Measurements from ENCODE around the gene GLYR1.

GLYR1 gene

GRCh38 chr16:4864728-4865127 is 17.6 kb upstream of the GLYR1 start:
- peaks cover 67% of the 10 kb centered on the region for H3K36me3 ChIP-seq (ENCODE audit: control insufficient read depth, insufficient read depth, low read length)
- H3K27me3 ChIP-seq (ENCODE audit: control insufficient read depth, insufficient read depth, low read length): no peaks in the 10 kb centered on the region
- H3K9ac ChIP-seq (ENCODE audit: low read length): no peak overlapping the region
- no peak overlapping the region for H3K4me3 ChIP-seq (ENCODE audit: low read depth, low read length)
- no peaks in the 10 kb centered on the region for H3K4me1 ChIP-seq (ENCODE audit: control insufficient read depth, insufficient read depth, low read length)
- no peaks in the 10 kb centered on the region for H3K9me3 ChIP-seq (ENCODE audit: control insufficient read depth, insufficient read depth, low read depth, low read length)
- no peak overlapping the region for H3K27ac ChIP-seq (ENCODE audit: low read depth, low read length)

DNA sequence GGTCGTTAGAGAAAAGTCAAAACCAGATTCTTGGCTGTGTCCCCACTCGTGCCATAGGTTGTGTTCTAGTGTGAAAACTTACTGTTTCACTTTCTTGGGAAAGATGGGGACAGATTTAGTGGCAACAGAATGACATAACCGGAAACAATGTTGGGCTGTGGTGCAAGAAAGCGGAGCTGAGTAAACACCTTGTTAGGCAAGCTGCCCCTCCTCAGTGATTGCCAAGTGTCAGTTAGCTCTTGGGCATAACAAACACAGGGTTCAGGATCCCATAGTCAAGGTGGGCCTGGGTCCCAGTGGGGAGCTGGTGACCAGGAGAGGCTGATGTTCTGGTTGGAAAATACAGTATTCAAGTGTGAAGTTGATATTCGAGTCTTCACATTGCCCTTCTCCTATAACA is 15.6 kb upstream of the GLYR1 start:
- peaks cover 67% of the 10 kb centered on the region for H3K36me3 ChIP-seq (ENCODE audit: control insufficient read depth, insufficient read depth, low read length)
- no peaks in the 10 kb centered on the region for H3K27me3 ChIP-seq (ENCODE audit: control insufficient read depth, insufficient read depth, low read length)
- no peaks in the 10 kb centered on the region for H3K4me1 ChIP-seq (ENCODE audit: control insufficient read depth, insufficient read depth, low read length)
- H3K9me3 ChIP-seq (ENCODE audit: control insufficient read depth, insufficient read depth, low read depth, low read length): no peaks in the 10 kb centered on the region
- H3K4me3 ChIP-seq (ENCODE audit: low read depth, low read length): no peak overlapping the region
- H3K9ac ChIP-seq (ENCODE audit: low read length): no peak overlapping the region
- H3K27ac ChIP-seq (ENCODE audit: low read depth, low read length): no peak overlapping the region

DNA sequence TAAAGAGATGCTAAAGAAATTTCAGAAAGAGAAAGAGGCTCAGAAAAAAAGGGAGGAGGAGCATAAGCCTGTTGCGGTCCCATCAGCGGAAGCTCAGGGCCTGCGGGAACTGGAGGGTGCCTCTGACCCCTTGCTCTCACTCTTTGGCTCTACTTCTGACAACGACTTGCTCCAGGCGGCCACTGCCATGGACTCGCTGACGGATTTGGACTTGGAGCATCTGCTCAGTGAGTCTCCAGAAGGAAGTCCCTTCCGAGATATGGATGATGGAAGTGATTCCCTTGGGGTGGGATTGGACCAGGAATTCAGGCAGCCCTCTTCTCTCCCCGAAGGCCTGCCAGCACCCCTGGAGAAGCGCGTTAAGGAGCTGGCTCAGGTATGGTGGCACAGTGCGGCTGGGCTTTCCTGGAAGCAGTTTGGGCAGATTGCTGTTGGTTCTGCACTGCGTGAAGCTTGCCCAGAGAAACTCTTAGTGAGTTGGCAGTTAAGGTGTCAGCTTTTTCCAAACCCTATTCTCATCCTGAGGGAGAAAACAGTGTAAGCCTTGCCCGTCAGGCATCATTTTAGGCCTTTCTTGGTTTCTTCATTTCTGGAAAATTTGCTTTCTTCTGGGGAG is 13.7 kb upstream of the GLYR1 start:
- no peaks in the 10 kb centered on the region for H3K27me3 ChIP-seq (ENCODE audit: control insufficient read depth, insufficient read depth, low read length)
- H3K9ac ChIP-seq (ENCODE audit: low read length): no peak overlapping the region
- H3K36me3 ChIP-seq (ENCODE audit: control insufficient read depth, insufficient read depth, low read length): peaks cover 79% of the 10 kb centered on the region
- H3K9me3 ChIP-seq (ENCODE audit: control insufficient read depth, insufficient read depth, low read depth, low read length): no peaks in the 10 kb centered on the region
- no peak overlapping the region for H3K4me3 ChIP-seq (ENCODE audit: low read depth, low read length)
- no peak overlapping the region for H3K27ac ChIP-seq (ENCODE audit: low read depth, low read length)
- H3K4me1 ChIP-seq (ENCODE audit: control insufficient read depth, insufficient read depth, low read length): no peaks in the 10 kb centered on the region

- Histone ChIP-seq H3K9ac (ENCODE audit: low read length) (no peak overlapping the region), H3K9me3 (ENCODE audit: control insufficient read depth, insufficient read depth, low read depth, low read length) (no peaks in the 10 kb centered on the region), H3K4me1 (ENCODE audit: control insufficient read depth, insufficient read depth, low read length) (no peaks in the 10 kb centered on the region), H3K36me3 (ENCODE audit: control insufficient read depth, insufficient read depth, low read length) (peaks cover 89% of the 10 kb centered on the region), H3K27ac (ENCODE audit: low read depth, low read length) (no peak overlapping the region), H3K27me3 (ENCODE audit: control insufficient read depth, insufficient read depth, low read length) (no peaks in the 10 kb centered on the region), H3K4me3 (ENCODE audit: low read depth, low read length) (no peak overlapping the region)
These were observed 12.8 kb upstream of the GLYR1 start for GRCh38 chr16:4859900-4860255.

- Histone ChIP-seq H3K36me3 (ENCODE audit: control insufficient read depth, insufficient read depth, low read length) (peaks cover 92% of the 10 kb centered on the region), H3K4me3 (ENCODE audit: low read depth, low read length) (no peak overlapping the region), H3K9me3 (ENCODE audit: control insufficient read depth, insufficient read depth, low read depth, low read length) (no peaks in the 10 kb centered on the region), H3K27ac (ENCODE audit: low read depth, low read length) (no peak overlapping the region), H3K4me1 (ENCODE audit: control insufficient read depth, insufficient read depth, low read length) (no peaks in the 10 kb centered on the region), H3K9ac (ENCODE audit: low read length) (no peak overlapping the region), H3K27me3 (ENCODE audit: control insufficient read depth, insufficient read depth, low read length) (no peaks in the 10 kb centered on the region)
These were observed 12.3 kb upstream of the GLYR1 start for GRCh38 chr16:4859190-4859899.

DNA sequence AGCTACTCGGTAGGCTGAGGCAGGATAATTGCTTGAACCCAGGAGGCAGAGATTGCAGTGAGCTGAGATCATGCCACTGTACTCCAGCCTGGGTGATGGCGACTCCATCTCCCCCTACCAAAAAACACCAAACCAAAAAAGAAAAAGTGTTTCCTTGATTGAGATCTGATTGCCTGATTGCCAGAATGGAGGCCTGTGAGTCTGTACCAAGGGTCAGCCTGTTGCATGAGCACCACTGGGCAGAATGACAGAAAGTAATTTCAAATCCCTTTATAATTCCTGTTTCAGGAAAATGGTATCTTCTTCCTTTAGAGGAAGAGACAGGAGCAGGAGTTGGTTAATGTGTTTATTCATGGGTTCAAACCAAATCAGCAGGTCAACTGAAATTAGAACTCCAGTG is 8.7 kb upstream of the GLYR1 start:
- Histone ChIP-seq H3K9me3 (ENCODE audit: control insufficient read depth, insufficient read depth, low read depth, low read length) (no peaks in the 10 kb centered on the region), H3K9ac (ENCODE audit: low read length) (no peak overlapping the region), H3K4me1 (ENCODE audit: control insufficient read depth, insufficient read depth, low read length) (no peaks in the 10 kb centered on the region), H3K4me3 (ENCODE audit: low read depth, low read length) (no peak overlapping the region), H3K36me3 (ENCODE audit: control insufficient read depth, insufficient read depth, low read length) (peaks cover 77% of the 10 kb centered on the region), H3K27me3 (ENCODE audit: control insufficient read depth, insufficient read depth, low read length) (no peaks in the 10 kb centered on the region), H3K27ac (ENCODE audit: low read depth, low read length) (no peak overlapping the region)

DNA sequence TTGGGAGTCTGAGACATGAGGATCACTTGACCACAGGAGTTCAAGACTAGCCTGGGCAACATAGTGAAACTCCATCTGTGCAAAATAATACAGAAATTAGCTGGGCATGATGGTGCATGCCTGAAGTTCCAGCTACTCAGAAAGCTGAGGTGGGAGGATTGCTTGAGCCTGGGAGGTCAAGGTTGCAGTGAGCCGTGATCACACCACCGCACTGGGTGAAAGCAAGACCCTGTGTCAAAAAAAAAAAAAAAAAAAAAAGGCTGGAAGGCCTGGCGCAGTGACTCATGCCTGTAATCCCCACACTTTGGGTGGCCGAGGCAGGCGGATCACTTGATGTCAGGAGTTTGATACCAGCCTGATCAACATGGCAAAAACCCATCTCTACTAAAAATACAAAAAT is 8.3 kb upstream of the GLYR1 start:
- Histone ChIP-seq H3K9me3 (ENCODE audit: control insufficient read depth, insufficient read depth, low read depth, low read length) (no peaks in the 10 kb centered on the region), H3K36me3 (ENCODE audit: control insufficient read depth, insufficient read depth, low read length) (peaks cover 73% of the 10 kb centered on the region), H3K27ac (ENCODE audit: low read depth, low read length) (no peak overlapping the region)

GRCh38 chr16:4852221-4852872 is 5.3 kb upstream of the GLYR1 start:
- Histone ChIP-seq H3K9ac (ENCODE audit: low read length) (no peak overlapping the region), H3K27me3 (ENCODE audit: control insufficient read depth, insufficient read depth, low read length) (no peaks in the 10 kb centered on the region), H3K9me3 (ENCODE audit: control insufficient read depth, insufficient read depth, low read depth, low read length) (no peaks in the 10 kb centered on the region), H3K36me3 (ENCODE audit: control insufficient read depth, insufficient read depth, low read length) (peaks cover 43% of the 10 kb centered on the region), H3K27ac (ENCODE audit: low read depth, low read length) (no peak overlapping the region), H3K4me3 (ENCODE audit: low read depth, low read length) (no peak overlapping the region), H3K4me1 (ENCODE audit: control insufficient read depth, insufficient read depth, low read length) (no peaks in the 10 kb centered on the region; the same call in 1 of the 2 replicates)

More for the DNA sequence above, 8.3 kb upstream of the GLYR1 start:
- Histone ChIP-seq H3K4me1 (ENCODE audit: control insufficient read depth, insufficient read depth, low read length) (no peaks in the 10 kb centered on the region), H3K9ac (ENCODE audit: low read length) (no peak overlapping the region), H3K27me3 (ENCODE audit: control insufficient read depth, insufficient read depth, low read length) (no peaks in the 10 kb centered on the region), H3K4me3 (ENCODE audit: low read depth, low read length) (no peak overlapping the region)

GRCh38 chr16:4850211-4850610 is 3.1 kb upstream of the GLYR1 start:
- Histone ChIP-seq H3K4me1 (ENCODE audit: control insufficient read depth, insufficient read depth, low read length) (peaks cover 4% of the 10 kb centered on the region; the same call in 1 of the 2 replicates), H3K27ac (ENCODE audit: low read depth, low read length) (no peak overlapping the region), H3K27me3 (ENCODE audit: control insufficient read depth, insufficient read depth, low read length) (no peaks in the 10 kb centered on the region), H3K9ac (ENCODE audit: low read length) (no peak overlapping the region), H3K36me3 (ENCODE audit: control insufficient read depth, insufficient read depth, low read length) (peaks cover 29% of the 10 kb centered on the region), H3K4me3 (ENCODE audit: low read depth, low read length) (0 out of 2 replicates have a peak overlapping the region, but pooled peaks have one; percentile 23), H3K9me3 (ENCODE audit: control insufficient read depth, insufficient read depth, low read depth, low read length) (no peaks in the 10 kb centered on the region)

DNA sequence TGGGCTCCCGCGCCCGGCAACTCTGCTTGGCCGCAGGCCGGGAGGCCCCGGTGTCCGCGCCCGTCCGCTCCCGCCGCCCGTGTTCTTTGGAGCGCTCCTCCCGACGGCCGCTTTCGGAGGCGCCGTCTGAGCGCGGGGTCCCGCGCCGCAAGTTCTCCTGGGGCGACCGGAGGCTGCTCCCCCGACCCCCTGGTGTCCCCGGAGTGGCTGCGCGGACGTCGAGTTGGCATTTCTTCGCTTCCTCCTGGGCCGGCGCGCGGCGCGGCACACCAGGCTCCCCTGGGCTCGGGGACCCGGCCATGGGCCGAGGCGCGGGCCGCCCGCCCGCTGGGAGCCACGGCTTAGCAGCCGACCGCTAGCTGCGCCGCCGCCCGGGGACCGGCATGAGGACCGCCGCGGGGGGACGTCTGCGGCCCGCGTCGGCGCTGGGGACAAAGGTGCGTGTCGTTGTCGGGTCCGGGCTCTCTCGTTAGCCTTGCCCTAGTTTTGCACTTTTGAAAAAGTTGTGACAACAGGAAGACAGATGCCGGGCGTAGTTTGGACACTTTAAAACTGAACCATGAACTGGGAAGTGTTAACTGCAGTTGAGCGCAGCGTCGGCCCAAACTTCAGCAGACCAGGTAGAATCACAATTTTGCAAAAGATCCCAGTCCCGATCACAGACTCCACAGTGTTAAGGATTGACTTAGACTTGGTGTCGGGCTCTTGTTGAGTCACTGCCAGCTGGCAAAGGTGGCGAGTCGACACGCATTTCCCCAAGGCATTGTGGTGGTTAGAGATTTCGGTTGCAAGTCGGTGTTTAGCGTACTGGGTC is 893 bp upstream of the GLYR1 start:
- Histone ChIP-seq H3K4me3 (ENCODE audit: low read depth, low read length) (peak overlapping the region; percentile 72), H3K4me1 (ENCODE audit: control insufficient read depth, insufficient read depth, low read length) (peaks cover 4% of the 10 kb centered on the region; the same call in 1 of the 2 replicates), H3K36me3 (ENCODE audit: control insufficient read depth, insufficient read depth, low read length) (peaks cover 27% of the 10 kb centered on the region)

More for the DNA sequence above, 893 bp upstream of the GLYR1 start:
- peak overlapping the region; percentile 98 for H3K9ac ChIP-seq (ENCODE audit: low read length)
- no peaks in the 10 kb centered on the region for H3K9me3 ChIP-seq (ENCODE audit: control insufficient read depth, insufficient read depth, low read depth, low read length)
- no peaks in the 10 kb centered on the region for H3K27me3 ChIP-seq (ENCODE audit: control insufficient read depth, insufficient read depth, low read length)
- H3K27ac ChIP-seq (ENCODE audit: low read depth, low read length): peak overlapping the region; percentile 98; the same call in 1 of the 2 replicates
